Right lobe of liver (tissue), 6 donors: ENCODE measurements around the gene ALK. TPM values are rescaled to one million over a fixed set of nuclear protein-coding genes. Genes with fewer than 3 reads are reported as not detected.

ENCODE experiments used
- ATAC-seq, 4 donors: fragments of 200-7000 bp; cut with Tn5 transposase; one replicate each; pipeline ENCODE4 v1.9.1; 2020; ENCODE audit warnings: mild to moderate bottlenecking in 4 of 4, moderate library complexity in 4 of 4
- DNase-seq, 3 donors: peaks; one replicate each; pipeline ENCODE4 v3.0.0-alpha.2; 2020
- H3K27ac ChIP-seq, 3 donors: fragments of 200-600 bp; one replicate each; pipeline ENCODE4 v1.8.0; 2022
- H3K27me3 ChIP-seq, 2 donors: fragments of 200-600 bp; one replicate each; pipeline ENCODE4 v1.8.0; 2022
- H3K36me3 ChIP-seq, 4 donors: fragments of 200-600 bp; sonication (generic) in 1 of 4; one replicate each; pipeline versions ENCODE4 v1.5.1 to v1.8.0; 2017 to 2022; ENCODE audit warnings: control low read depth in 1 of 4
- H3K4me1 ChIP-seq, 4 donors: fragments of 200-600 bp; sonication (generic) in 1 of 4; one replicate each; pipeline versions ENCODE4 v1.5.1 to v1.8.0; 2017 to 2022; ENCODE audit warnings: control low read depth in 1 of 4
- H3K4me3 ChIP-seq, 3 donors: fragments of 200-600 bp; one replicate each; pipeline ENCODE4 v1.8.0; 2022
- H3K9me3 ChIP-seq, 4 donors: fragments of 200-600 bp; sonication (generic) in 1 of 4; one replicate each; pipeline versions ENCODE4 v1.5.1 to v1.8.0; 2017 to 2022; ENCODE audit warnings: control low read depth in 1 of 4
- POLR2A ChIP-seq: fragments of 450-650 bp; IDR thresholded peaks from one replicate; pipeline ENCODE4 v1.6.1; 2017; ENCODE audit warnings: antibody characterized with exemption, mild to moderate bottlenecking
- WGBS: methylation state at CpG from one replicate; pipeline ENCODE4 v1.1.6; 2018; ENCODE audit warnings: low coverage, low lambda C conversion rate; ENCODE audit not compliant: insufficient coverage; ENCODE audit errors: missing lambda C conversion rate; 5-methylcytosine and 5-hydroxymethylcytosine counted together
- intact Hi-C, 2 donors: fragments of 100-400 bp; cut with DNase I; formaldehyde crosslinking; loops; one replicate each; pipeline versions ENCODE4 v1.11.2 to v1.14.1; 2022
- total RNA-seq, 6 experiments: library from RNA; depleted of rRNA in 2 of 6; stranded (reverse); fragments of >200 nt in 2 of 6; fragmentation: NEBNext Ultra II Directional in 3 of 6; extraction: Animal tissue kit (Norgen Biotek cat#: 25700) in 3 of 6; gene quantifications; one replicate each; pipeline versions ENCODE4 v1.1.0 to v1.2.4, GENCODE V29; 2016 to 2023
- TF ChIP-seq, protein P1 (sequence below), 4 donors: fragments of 200-600 bp in 3 of 4; fragments of 450-650 bp in 1 of 4; IDR thresholded peaks; one replicate each; pipeline versions ENCODE4 v1.5.1 to v1.8.0; 2016 to 2022; ENCODE audit warnings: antibody characterized with exemption in 4 of 4, mild to moderate bottlenecking in 2 of 4
- donor health status: DM: no; HTN: yes; CAD: no.
- donor health status: DM: no; HTN: no; CAD: no.
- donor health status: DM: no; HTN: no; CAD: no.
- donor health status: DM: no; HTN: yes; CAD: no.
- donor health status: DM: no; HTN: yes; CAD: no.

ALK gene
- total RNA-seq, 6 experiments from 2014 or later: 0.04 to 0.06 TPM; not detected in 4

DNA sequence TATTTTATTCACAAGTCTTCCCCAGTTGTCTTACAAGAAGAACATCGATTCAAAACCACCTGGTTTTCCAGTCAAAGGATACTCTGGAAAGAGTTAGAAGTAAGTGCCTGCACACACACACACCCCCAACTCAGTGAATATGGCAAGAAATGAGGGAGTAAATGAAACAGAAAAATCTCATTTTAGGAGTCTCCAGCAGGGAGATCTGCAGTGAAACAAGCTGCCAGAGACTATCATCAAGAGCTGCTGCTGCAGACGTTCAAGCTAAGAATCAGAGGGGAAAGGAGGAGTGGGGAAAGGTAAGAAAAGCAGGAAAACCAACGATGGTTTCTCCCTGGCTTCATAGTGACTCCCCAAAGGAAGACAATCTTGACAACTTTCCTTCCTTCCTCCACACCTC, 2.4 kb downstream of the ALK start:
- Histone ChIP-seq H3K4me1 (peaks cover 0 to 17% (median 3%) of the 10 kb centered on the region in 4 donors), H3K36me3 (no peaks in the 10 kb centered on the region), H3K4me3 (no peak overlapping the region), H3K27ac (no peak overlapping the region), H3K27me3 (peaks cover 7 to 39% of the 10 kb centered on the region in 2 donors), H3K9me3 (no peaks in the 10 kb centered on the region)
- 22% methylated on average over 3 of the region's 3 CpGs for WGBS
- no peak for ATAC-seq
- no peak for DNase-seq
- no peak for TF ChIP-seq POLR2A
- TF ChIP-seq, protein P1, sequence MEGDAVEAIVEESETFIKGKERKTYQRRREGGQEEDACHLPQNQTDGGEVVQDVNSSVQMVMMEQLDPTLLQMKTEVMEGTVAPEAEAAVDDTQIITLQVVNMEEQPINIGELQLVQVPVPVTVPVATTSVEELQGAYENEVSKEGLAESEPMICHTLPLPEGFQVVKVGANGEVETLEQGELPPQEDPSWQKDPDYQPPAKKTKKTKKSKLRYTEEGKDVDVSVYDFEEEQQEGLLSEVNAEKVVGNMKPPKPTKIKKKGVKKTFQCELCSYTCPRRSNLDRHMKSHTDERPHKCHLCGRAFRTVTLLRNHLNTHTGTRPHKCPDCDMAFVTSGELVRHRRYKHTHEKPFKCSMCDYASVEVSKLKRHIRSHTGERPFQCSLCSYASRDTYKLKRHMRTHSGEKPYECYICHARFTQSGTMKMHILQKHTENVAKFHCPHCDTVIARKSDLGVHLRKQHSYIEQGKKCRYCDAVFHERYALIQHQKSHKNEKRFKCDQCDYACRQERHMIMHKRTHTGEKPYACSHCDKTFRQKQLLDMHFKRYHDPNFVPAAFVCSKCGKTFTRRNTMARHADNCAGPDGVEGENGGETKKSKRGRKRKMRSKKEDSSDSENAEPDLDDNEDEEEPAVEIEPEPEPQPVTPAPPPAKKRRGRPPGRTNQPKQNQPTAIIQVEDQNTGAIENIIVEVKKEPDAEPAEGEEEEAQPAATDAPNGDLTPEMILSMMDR (IDR thresholded peaks at IDR 0.05): no peak
- intact Hi-C loops: no loop called here

DNA sequence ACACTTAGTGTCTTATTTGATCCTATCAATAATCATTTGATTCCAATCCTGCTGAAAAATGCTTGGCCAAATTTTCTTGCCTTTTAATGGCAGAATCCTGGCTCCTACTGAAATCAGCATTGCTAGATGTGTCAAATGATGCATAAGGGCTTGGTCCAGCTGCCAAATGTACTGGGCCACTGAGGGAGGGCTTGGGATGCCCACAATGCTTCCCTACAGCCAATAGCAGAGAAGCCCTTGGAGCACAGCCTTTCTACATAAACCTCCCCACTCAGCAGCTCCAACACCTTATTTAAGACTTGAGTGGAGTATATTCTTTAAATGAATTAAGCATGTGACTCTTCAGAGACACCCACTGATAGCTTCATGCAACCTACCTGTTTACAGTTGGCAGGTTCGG, 3.6 kb downstream of the ALK start:
- H3K4me3 ChIP-seq: no peak overlapping the region
- H3K9me3 ChIP-seq: no peaks in the 10 kb centered on the region
- no peak for ATAC-seq
- H3K27me3 ChIP-seq: peaks cover 7 to 37% of the 10 kb centered on the region in 2 donors
- no peak for TF ChIP-seq POLR2A
- TF ChIP-seq, protein P1 (IDR thresholded peaks at IDR 0.05): no peak
- H3K4me1 ChIP-seq: peaks cover 0 to 17% (median 3%) of the 10 kb centered on the region in 4 donors
- H3K27ac ChIP-seq: no peak overlapping the region
- intact Hi-C loops: no loop called here
- 71% methylated on average over 1 of the region's 1 CpG for WGBS
- DNase-seq: no peak
- H3K36me3 ChIP-seq: no peaks in the 10 kb centered on the region

DNA sequence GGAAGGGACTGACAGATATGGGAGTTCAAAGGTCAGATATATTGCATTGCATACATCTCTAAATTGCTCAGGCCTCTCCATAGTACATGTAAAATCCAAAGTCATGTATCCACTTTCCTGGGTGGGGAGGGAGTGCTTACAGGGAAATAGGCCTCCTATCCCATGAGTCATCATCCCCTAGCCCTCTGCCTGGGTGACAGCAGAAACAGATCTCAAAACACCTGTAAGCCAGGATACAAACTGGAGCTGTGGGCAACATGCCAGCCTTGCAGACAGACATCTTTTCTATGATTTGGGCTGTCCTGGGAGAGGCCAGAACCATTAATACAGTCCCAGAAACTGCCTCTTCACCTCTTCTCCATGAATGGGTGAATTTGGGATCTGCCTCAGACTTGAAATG, 4.8 kb downstream of the ALK start:
- intact Hi-C loops: no loop called here
- H3K27me3 ChIP-seq: peaks cover 7 to 27% of the 10 kb centered on the region in 2 donors
- H3K27ac ChIP-seq: no peak overlapping the region
- no peaks in the 10 kb centered on the region for H3K36me3 ChIP-seq
- ATAC-seq (no peak), DNase-seq (no peak)
- TF ChIP-seq POLR2A: no peak
- TF ChIP-seq, protein P1 (IDR thresholded peaks at IDR 0.05): no peak
- H3K9me3 ChIP-seq: no peaks in the 10 kb centered on the region
- H3K4me1 ChIP-seq: peaks cover 0 to 17% (median 3%) of the 10 kb centered on the region in 4 donors
- H3K4me3 ChIP-seq: no peak overlapping the region

DNA sequence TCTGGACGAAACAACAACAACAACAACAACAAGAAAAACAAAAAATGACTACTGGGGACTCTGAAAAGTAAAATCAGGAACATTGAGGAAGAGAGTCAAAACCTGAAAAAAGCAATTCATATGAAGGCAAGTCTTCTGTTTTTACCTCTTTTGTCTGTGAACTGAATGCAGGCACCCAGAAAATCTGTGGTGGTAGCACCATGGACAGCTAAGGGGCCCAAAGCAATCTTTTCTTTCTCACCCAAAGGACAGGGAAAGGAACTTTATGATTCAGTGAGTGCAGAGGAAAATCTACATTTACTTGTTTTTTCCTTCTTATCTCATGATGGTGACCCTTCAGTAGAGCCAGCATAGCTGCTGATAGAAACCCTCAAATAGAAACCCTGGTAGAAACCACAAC, 10.4 kb downstream of the ALK start:
- no peak for ATAC-seq
- intact Hi-C loops: no loop called here
- TF ChIP-seq, protein P1 (IDR thresholded peaks at IDR 0.05): no peak
- TF ChIP-seq POLR2A: no peak

DNA sequence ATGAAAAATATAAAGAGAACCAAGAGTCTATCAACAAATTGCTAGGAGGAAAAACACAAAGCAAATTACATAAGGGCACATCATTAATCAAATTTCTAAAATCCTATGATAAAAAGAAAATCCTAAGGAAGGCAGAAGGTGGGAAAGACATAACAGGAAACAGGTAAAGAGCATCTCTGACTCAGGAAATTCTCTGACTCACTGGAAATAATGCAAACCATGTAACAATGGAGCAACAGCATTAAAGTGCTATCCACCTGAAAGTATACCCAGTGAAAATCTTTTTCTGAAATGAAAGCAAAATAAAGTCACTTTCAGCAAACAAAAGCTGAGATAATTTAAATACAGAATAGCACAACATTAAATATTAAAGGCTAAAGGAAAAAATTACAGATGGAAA, 10.9 kb downstream of the ALK start:
- DNase-seq (no peak), ATAC-seq (no peak)
- no peaks in the 10 kb centered on the region for H3K9me3 ChIP-seq
- H3K27ac ChIP-seq: no peak overlapping the region
- no peak overlapping the region for H3K4me3 ChIP-seq
- no peaks in the 10 kb centered on the region for H3K36me3 ChIP-seq
- no peaks in the 10 kb centered on the region for H3K4me1 ChIP-seq
- intact Hi-C loops: no loop called here
- H3K27me3 ChIP-seq: no peaks in the 10 kb centered on the region
- no peak for TF ChIP-seq POLR2A
- TF ChIP-seq, protein P1 (IDR thresholded peaks at IDR 0.05): no peak

More for the DNA sequence above, 10.4 kb downstream of the ALK start:
- no peak overlapping the region for H3K27ac ChIP-seq
- no peak for DNase-seq
- no peak overlapping the region for H3K4me3 ChIP-seq
- H3K36me3 ChIP-seq: no peaks in the 10 kb centered on the region
- no peaks in the 10 kb centered on the region for H3K4me1 ChIP-seq
- H3K27me3 ChIP-seq: no peaks in the 10 kb centered on the region
- H3K9me3 ChIP-seq: no peaks in the 10 kb centered on the region
- WGBS: 33% methylated on average over 1 of the region's 1 CpG
